ENCODE data around the gene IL17REL.
"Not testable (repeated sequence)": the region's sequence is repeated elsewhere in the genome, so short reads cannot be mapped to it uniquely, and the experiment has no call there.

GRCh38 chr22:49981799-49982198 is 30.8 kb downstream of the IL17REL start:
- not testable (repeated sequence) for TF ChIP-seq CTCF, POLR2A (IDR thresholded peaks at IDR 0.05)

All from adrenal gland (tissue), 5 donors.